K562 (cell line): ENCODE data around the gene PRCC. TPM values are rescaled to one million over a fixed set of nuclear protein-coding genes. Genes with fewer than 3 reads are reported as not detected.

Experiments used
- ATAC-seq: fragments of 200-7000 bp; cut with Tn5 transposase; 3 replicates; pipeline ENCODE4 v1.9.1; 2020; ENCODE audit warnings: moderate library complexity
- BruUV-seq: library from RNA; stranded (reverse); fragments of 400-500 nt; replicated peaks from 2 replicates; lab custom pipeline; 2021; lab: Mats Ljungman, UMichigan
- CTCF ChIA-PET: fragments of 300-600 bp; formaldehyde crosslinking; extraction: SDS; loops from one replicate; lab custom pipeline; 2021; ENCODE audit warnings: low intra/inter-chr PET ratio; lab: Yijun Ruan, JAX
- POLR2A ChIA-PET: fragments of 300-600, 350-650 bp; sonication (Branson Sonifier 250); formaldehyde crosslinking; extraction: SDS; loops from one replicate; lab custom pipeline; 2021; ENCODE audit warnings: antibody characterized with exemption, inconsistent platforms; lab: Yijun Ruan, JAX
- DNase-seq, 4 experiments: peaks; one replicate each; pipeline versions ENCODE4 v3.0.0 to v3.0.0-alpha.2; 2011 to 2018; ENCODE audit warnings: low spot score in 3 of 4, mixed read lengths in 3 of 4; ENCODE audit errors: extremely low read depth in 1 of 4
- FAIRE-seq: peaks from 2 replicates; lab custom pipeline; 2011; peaks lifted over from hg19 to GRCh38; lab: Jason Lieb, UNC
- H2AFZ ChIP-seq: 2 replicates; pipeline ENCODE4 v1.6.0; 2011; ENCODE audit warnings: low read depth, low read length, control low read depth, inconsistent platforms
- H3K27ac ChIP-seq: fragments of 200-600 bp; 3 replicates; pipeline ENCODE4 v1.8.0; 2011; ENCODE audit warnings: low read depth, mild to moderate bottlenecking, control low read depth, inconsistent platforms, low read length, moderate library complexity, mixed read lengths; ENCODE audit errors: extremely low read depth
- H3K27me3 ChIP-seq, 2 experiments: fragments of 300-600 bp in 1 of 2; 2 replicates in 1 of 2; 3 replicates in 1 of 2; pipeline versions ENCODE4 v1.6.0 to v1.8.0; 2011; ENCODE audit warnings: inconsistent platforms in 2 of 2, low read length in 2 of 2, mild to moderate bottlenecking in 1 of 2, mixed read lengths in 1 of 2, moderate library complexity in 1 of 2; ENCODE audit not compliant: control insufficient read depth in 2 of 2, insufficient read depth in 2 of 2
- H3K36me3 ChIP-seq: fragments of 300-600 bp; 3 replicates; pipeline ENCODE4 v1.8.0; 2011; ENCODE audit warnings: mild to moderate bottlenecking, low read length, inconsistent platforms; ENCODE audit not compliant: control insufficient read depth, insufficient read depth
- H3K4me1 ChIP-seq, 2 experiments: fragments of 200-600 bp in 1 of 2; replicated peaks in 1 of 2; 2 replicates in 1 of 2; 3 replicates in 1 of 2; pipeline versions ENCODE4 v1.5.1 to v1.8.0; 2011; ENCODE audit warnings: inconsistent platforms in 2 of 2, low read length in 2 of 2, mild to moderate bottlenecking in 1 of 2, mixed read lengths in 1 of 2, moderate library complexity in 1 of 2; ENCODE audit not compliant: control insufficient read depth in 2 of 2, insufficient read depth in 2 of 2
- H3K4me2 ChIP-seq: 2 replicates; pipeline ENCODE4 v1.6.1; 2011; ENCODE audit warnings: low read length, control low read depth, inconsistent platforms, mixed read lengths; ENCODE audit not compliant: insufficient read depth
- H3K4me3 ChIP-seq: fragments of 200-600 bp; sonication (generic), shearing (Covaris generic); 2 replicates; pipeline ENCODE4 v1.5.1; 2016; ENCODE audit warnings: control low read depth, inconsistent platforms
- H3K79me2 ChIP-seq: fragments of 200-600 bp; 3 replicates; pipeline ENCODE4 v1.8.0; 2011; ENCODE audit warnings: low read length, inconsistent platforms; ENCODE audit not compliant: control insufficient read depth, insufficient read depth
- H3K9ac ChIP-seq, 2 experiments: 2 replicates each; pipeline versions ENCODE4 v1.6.0 to v1.6.1; 2011; ENCODE audit warnings: low read depth in 2 of 2, low read length in 2 of 2, control low read depth in 1 of 2, inconsistent platforms in 1 of 2, mild to moderate bottlenecking in 1 of 2, mixed read lengths in 1 of 2; ENCODE audit not compliant: insufficient read depth in 1 of 2
- H3K9me1 ChIP-seq: one replicate; pipeline ENCODE4 v1.6.0; 2011; ENCODE audit warnings: inconsistent platforms, mild to moderate bottlenecking, low read length, moderate library complexity; ENCODE audit not compliant: control insufficient read depth, insufficient read depth
- H3K9me3 ChIP-seq: replicated peaks from 2 replicates; pipeline ENCODE4 v1.5.1; 2011; ENCODE audit warnings: low read depth, low read length, inconsistent platforms; ENCODE audit not compliant: control insufficient read depth, insufficient read depth
- H4K20me1 ChIP-seq: replicated peaks from 2 replicates; pipeline ENCODE4 v1.6.1; 2011; ENCODE audit warnings: low read length, inconsistent platforms, mixed read lengths; ENCODE audit not compliant: control insufficient read depth, insufficient read depth
- CEBPB ChIP-seq: fragments of 450-650 bp; IDR thresholded peaks from 2 replicates; pipeline ENCODE4 v1.6.1; 2016; ENCODE audit warnings: missing genetic modification characterization, missing compliant biosample characterization
- CEBPG ChIP-seq, 3 experiments: fragments of 200-800 bp in 1 of 3; sonication (Bioruptor generic) in 1 of 3; sonication (generic) in 1 of 3; formaldehyde crosslinking in 1 of 3; IDR thresholded peaks in 2 of 3; conservative IDR thresholded peaks in 1 of 3; 2 replicates each; pipeline versions ENCODE4 v1.6.1 to v1.8.0; 2016 to 2022; ENCODE audit warnings: missing compliant biosample characterization in 2 of 3, missing genetic modification characterization in 2 of 3, mild to moderate bottlenecking in 1 of 3, missing genetic modification reagents in 1 of 3
- CHD1 ChIP-seq: fragments of 200-600 bp; sonication (generic); IDR thresholded peaks from one replicate; pipeline ENCODE4 v1.6.1; 2012; ENCODE audit warnings: mild to moderate bottlenecking, moderate library complexity, low read length, inconsistent platforms
- CHD4 ChIP-seq: fragments of 200-600 bp; sonication (generic); IDR thresholded peaks from 3 replicates; pipeline ENCODE4 v1.6.1; 2012; ENCODE audit warnings: low read depth, mild to moderate bottlenecking, mixed read lengths, low read length, inconsistent platforms; ENCODE audit not compliant: insufficient read depth, insufficient replicate concordance, poor library complexity, severe bottlenecking
- TSHZ1 ChIP-seq: fragments of 250-450 bp; sonication (Bioruptor Pico); IDR thresholded peaks from 2 replicates; pipeline ENCODE4 v1.4.0; 2020; ENCODE audit warnings: mild to moderate bottlenecking, moderate library complexity
- ZNF143 ChIP-seq: sonication (generic); formaldehyde crosslinking; IDR thresholded peaks from 2 replicates; pipeline ENCODE4 v1.9.0; 2022; ENCODE audit warnings: mild to moderate bottlenecking, missing genetic modification reagents
- WGBS: fragments of 100-300 bp; shearing (Covaris generic); methylation state at CpG from one replicate; pipeline ENCODE4 v1.1.6; 2016; ENCODE audit warnings: low coverage, mixed read lengths; ENCODE audit not compliant: insufficient coverage; ENCODE audit errors: missing lambda C conversion rate; 5-methylcytosine and 5-hydroxymethylcytosine counted together
- in situ Hi-C: fragments of 300-500 bp; cut with MboI; formaldehyde crosslinking; loops from 4 replicates; pipeline ENCODE4 v1.15.0; 2018; ENCODE audit warnings: inconsistent platforms, mixed read lengths
- intact Hi-C: fragments of 100-400 bp; cut with micrococcal nuclease; formaldehyde crosslinking; loops from 2 replicates; pipeline ENCODE4 v1.14.2; 2022
- polyA plus RNA-seq, 8 experiments: library from polyadenylated mRNA; depleted of rRNA in 4 of 8; stranded (reverse) in 5 of 8; unstranded in 3 of 8; fragments of >200 nt; fragmentation: Nextera tagmentation in 2 of 8; fragmentation: Illumina TruSeq in 1 of 8; extraction: Ambion mirVana in 2 of 8; extraction: Trizol in 1 of 8; gene quantifications; 2 replicates each; pipeline versions ENCODE4 v1.2.1 to v1.2.3, GENCODE V29; 2011 to 2014; ENCODE audit warnings: inconsistent platforms in 1 of 8, missing spikeins in 1 of 8
- total RNA-seq, 7 experiments: library from RNA; depleted of rRNA in 6 of 7; stranded (reverse); fragments of >200 nt in 6 of 7; fragmentation: Illumina TruSeq in 2 of 7; extraction: Trizol in 2 of 7; gene quantifications; 2 replicates each; pipeline versions ENCODE4 v1.2.1 to v1.2.3, GENCODE V29; 2011 to 2021; ENCODE audit warnings: low replicate concordance in 1 of 7
- TF ChIP-seq, protein P1 (sequence below): IDR thresholded peaks from 2 replicates; pipeline ENCODE4 v1.6.1; 2012; ENCODE audit warnings: low read depth, low read length, improper control_type of control experiment, borderline replicate concordance

Gene PRCC
- total and polyA plus RNA-seq, 9 of the 15 experiments (the other 6 are each of a cell fraction or from before 2014, with no cell fraction given): 23.9 to 201 (median 41.1) TPM

DNA sequence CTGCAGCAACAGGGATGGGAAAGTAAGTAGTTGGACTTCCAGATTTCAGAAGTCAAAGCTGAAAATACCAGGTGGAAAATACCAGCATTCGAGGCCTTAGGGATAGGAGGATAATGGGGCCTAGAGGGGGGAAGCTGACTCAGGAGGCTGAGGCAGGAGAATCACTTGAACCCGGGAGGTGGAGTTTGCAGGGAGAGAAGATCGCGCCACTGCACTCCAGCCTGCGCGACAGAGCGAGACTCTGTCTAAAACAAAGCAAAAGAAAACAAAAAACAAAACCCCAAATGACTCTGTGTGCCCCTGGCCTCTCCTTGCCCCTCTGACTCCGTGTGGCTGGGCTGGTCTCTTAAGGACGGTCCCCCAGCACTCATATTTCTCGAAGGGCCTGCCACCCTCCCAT, 46.0 kb downstream of the PRCC start:
- Histone ChIP-seq H3K79me2 (peaks cover 22% of the 10 kb centered on the region), H3K4me2 (peak overlapping the region; percentile 83), H3K27me3 (no peaks in the 10 kb centered on the region), H3K9me1 (no peaks in the 10 kb centered on the region), H3K27ac (peak overlapping the region; percentile 86), H2AFZ (peak overlapping the region; percentile 94), H3K36me3 (peaks cover 16% of the 10 kb centered on the region; the same call in 2 of the 3 replicates), H3K4me3 (peak overlapping the region; percentile 50), H3K9ac (peak overlapping the region; percentile 83 to 96), H3K9me3 (no peaks in the 10 kb centered on the region), H4K20me1 (no peaks in the 10 kb centered on the region), H3K4me1 (peaks cover 57 to 65% of the 10 kb centered on the region in 2 experiments)
- ATAC-seq (no peak; the same call in 2 of the 3 replicates), DNase-seq (no peak), FAIRE-seq (peak; percentile 52)
- no TSS peak for BruUV-seq
- CTCF ChIA-PET: no interaction called here
- in situ Hi-C loops: no loop called here
- POLR2A ChIA-PET: interaction anchor here (0.6 to 1.3 kb wide), 5 partner anchors 12 to 116 kb away, joined by 3 to 5 read pairs (median 3); no protein-coding TSS in a partner anchor
- WGBS: 10% methylated on average over 10 of the region's 10 CpGs
- intact Hi-C loops: no loop called here
- TF ChIP-seq, protein P1, sequence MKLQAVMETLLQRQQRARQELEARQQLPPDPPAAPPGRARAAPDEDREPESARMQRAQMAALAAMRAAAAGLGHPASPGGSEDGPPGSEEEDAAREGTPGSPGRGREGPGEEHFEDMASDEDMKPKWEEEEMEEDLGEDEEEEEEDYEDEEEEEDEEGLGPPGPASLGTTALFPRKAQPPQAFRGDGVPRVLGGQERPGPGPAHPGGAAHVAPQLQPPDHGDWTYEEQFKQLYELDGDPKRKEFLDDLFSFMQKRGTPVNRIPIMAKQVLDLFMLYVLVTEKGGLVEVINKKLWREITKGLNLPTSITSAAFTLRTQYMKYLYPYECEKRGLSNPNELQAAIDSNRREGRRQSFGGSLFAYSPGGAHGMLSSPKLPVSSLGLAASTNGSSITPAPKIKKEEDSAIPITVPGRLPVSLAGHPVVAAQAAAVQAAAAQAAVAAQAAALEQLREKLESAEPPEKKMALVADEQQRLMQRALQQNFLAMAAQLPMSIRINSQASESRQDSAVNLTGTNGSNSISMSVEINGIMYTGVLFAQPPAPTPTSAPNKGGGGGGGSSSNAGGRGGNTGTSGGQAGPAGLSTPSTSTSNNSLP: no peak
- peak; percentile 39 for TF ChIP-seq CHD1
- TF ChIP-seq CHD4: peak; percentile 19
- TF ChIP-seq CEBPB (tag): peak; percentile 80
- TF ChIP-seq ZNF143 (CRISPR knock-in tag): 0 out of 2 replicates have a peak, but pooled peaks have one; percentile 33
- peak; percentile 35; the same call in 1 of the 2 replicates for TF ChIP-seq CEBPG (CRISPR knock-in tag; IDR thresholded peaks at IDR 0.05)
- no peak for TF ChIP-seq CEBPG (tag; conservative IDR thresholded peaks at IDR 0.05 in 1 of 2, IDR thresholded peaks at IDR 0.05 in 1 of 2)
- no peak for TF ChIP-seq TSHZ1 (CRISPR knock-in tag)
